GM19043 (cell line): ENCODE measurements around the gene TMEM272.

Source experiments
- ATAC-seq: cut with Tn5 transposase; IDR thresholded peaks from one replicate; pipeline ENCODE4 v1.9.1; 2021; ENCODE audit warnings: low read depth; ENCODE audit not compliant: unreplicated experiment

Gene TMEM272

DNA sequence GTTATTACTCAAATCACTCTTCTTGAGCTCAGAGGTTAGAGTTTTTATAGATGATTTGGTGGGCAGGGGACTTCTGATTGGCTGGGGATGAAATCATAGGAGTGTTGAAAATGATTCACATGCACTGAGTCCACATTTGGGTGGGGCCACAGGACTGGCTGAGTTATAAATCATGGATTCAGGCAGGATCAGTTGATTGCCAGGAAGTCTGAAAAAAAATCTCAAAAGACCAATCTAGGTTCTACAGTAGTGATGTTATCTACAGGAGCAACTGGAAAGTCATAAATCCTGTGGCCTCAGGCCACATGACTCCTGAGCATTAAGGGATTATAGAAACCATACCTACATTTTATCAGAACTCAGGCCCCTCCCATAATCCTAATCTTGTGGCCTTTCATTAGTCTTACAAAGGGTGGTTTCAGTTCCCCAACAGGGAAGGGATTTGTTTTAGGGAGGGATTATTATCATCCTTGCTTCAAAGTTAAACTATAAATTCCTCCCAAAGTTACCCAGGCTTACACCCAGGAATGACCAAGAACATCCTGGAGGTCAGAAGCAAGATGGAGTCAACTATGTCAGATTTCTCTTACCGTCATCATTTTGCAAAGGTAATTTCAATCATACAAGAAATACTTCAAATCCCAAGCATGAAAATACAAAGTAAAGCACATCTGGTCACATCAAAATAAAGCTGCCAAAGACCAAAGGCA is 11.2 kb upstream of the TMEM272 start:
- ATAC-seq, result no peak

DNA sequence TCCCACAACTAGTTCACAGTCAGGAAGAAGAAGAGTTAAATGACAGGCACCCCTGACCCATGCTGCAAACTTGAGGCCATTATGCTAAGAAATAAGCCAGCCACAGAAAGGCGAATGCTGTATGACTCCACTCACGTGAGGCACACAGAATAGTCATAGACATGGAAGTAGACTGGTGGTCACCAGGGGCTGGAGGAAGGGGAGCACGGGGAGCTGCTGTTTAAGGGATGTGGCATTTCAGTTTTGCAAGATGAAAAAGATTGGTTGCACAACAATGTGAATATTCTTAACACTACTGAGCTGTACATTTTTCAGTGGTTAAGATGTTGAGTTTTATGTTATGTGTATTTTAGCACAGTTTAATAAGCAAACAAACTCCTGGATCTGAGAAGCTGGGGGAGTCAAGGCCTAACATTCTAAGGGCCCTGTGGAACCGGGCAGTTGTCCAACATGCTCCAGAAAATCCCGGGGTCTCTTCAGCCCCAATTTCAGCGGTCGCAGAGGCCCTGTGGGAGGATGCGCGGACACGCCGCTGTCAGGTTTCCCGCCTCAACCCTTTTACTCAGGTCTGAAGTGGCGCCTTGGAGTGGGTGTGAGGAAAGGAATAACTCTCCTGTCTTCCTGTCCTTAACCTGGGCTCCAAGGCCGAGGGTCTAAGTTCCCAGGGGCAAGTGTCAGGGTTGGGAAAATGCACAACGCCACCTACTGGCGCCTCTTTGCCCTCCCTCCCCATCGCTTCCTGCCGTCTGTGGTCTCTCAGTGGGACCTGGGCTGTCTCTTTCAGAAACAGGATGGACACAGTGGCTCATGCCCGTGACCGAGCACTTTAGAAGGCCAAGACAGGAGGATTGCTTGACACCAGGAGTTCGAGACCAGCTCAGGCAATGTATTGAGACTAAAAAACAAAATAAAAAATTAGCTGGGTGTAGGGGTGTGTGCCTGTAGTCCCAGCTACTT is 4.4 kb upstream of the TMEM272 start:
- ATAC-seq, result no peak

GRCh38 chr13:51848674-51849073 is 3.7 kb upstream of the TMEM272 start:
- ATAC-seq, result no peak

- ATAC-seq, result no peak
Observed at GRCh38 chr13:51846756-51847155, 1.8 kb upstream of the TMEM272 start.

GRCh38 chr13:51845574-51846318 is 769 bp upstream of the TMEM272 start:
- ATAC-seq, result no peak

- no peak for ATAC-seq
Observed at GRCh38 chr13:51843529-51843928, 1.4 kb downstream of the TMEM272 start.

DNA sequence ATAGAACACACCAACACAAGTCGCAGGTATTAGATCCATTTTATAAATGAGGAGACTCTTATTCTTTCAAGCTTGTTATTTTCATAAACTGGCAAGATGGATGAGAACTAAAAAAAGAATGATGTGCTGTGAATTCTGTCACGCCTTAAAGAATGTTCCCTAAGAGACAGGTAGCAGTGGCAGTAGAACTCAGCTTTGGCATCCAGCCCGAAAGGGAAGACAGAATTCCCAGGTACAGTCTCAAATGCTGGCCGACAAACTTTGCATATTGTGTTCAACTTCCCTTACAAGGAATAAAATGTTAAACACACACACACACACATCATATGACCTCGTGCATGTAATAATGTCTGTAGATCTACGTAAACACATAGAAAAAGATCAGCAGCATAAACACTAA is 3.2 kb downstream of the TMEM272 start:
- no peak for ATAC-seq

DNA sequence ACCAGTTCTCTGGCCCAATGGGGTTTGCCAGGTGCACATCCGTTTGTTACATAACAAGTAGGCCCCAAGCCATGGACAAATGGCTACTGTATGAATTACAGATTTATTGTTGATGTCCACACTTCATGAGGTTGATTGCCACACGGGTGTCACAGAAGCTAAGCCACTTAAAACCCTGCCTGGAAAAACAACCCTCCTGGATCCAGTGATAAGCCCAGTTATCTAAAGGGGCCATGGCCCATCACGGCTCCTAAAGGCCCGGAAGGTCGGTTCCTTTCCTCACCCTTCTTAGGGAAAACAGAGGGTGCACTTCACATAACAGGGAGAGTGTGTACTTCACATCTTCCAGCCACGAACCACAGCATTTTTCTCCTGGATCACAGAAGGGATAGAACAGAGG is 4.1 kb downstream of the TMEM272 start:
- ATAC-seq, result no peak

- no peak for ATAC-seq
Observed at GRCh38 chr13:51839711-51840540, 5.1 kb downstream of the TMEM272 start.

- no peak for ATAC-seq
Observed at GRCh38 chr13:51838240-51838846, 6.6 kb downstream of the TMEM272 start.

- no peak for ATAC-seq
Observed at GRCh38 chr13:51837016-51837415, 8.0 kb downstream of the TMEM272 start.

DNA sequence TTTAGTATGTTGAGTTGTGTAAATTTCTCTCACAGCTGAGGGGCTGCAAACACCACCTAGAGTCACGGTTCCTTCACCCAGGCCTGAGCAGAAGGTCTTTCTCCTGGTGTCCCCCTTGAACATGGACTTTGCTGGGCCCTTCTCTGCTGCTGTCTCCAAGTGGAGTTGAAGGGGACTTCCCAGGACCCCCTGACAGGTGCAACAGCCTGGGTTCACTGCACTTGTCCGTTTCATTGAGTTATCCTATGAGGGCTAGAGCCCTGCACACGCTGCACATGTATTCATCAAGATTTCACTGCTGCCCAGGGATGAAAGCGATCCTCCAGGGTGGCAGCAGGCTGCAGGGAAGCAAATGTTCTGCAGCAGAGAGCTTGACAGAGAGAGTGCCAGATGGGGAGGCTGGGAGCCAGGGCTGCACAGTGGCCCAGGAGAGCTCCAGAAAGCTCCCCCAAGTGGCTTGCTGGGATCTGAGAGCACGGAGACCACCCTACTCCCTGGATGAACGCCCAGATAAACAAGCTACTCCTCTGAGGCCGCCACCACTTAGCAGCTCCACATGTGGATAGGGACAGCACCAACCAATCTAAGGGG is 10.3 kb downstream of the TMEM272 start:
- no peak for ATAC-seq

DNA sequence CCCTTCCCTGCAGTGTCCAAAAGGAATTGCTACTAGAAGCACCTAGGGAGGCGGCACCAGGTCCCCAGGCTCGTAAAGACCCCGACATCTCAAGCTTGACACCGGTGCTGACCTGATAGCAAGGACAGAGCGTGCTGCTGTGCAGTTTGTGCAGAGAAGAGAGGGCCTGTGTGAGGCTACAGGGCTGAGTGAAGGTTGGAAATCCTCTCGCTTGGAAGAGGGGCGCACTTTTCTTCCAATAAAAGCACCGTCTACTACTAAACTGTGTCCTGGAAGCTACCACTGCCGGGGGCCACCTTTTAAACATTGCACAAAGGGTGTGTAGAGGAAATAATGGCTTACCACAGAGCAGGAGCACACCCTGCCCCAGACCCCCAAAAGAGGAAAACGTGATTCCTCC is 11.0 kb downstream of the TMEM272 start:
- ATAC-seq, result no peak

DNA sequence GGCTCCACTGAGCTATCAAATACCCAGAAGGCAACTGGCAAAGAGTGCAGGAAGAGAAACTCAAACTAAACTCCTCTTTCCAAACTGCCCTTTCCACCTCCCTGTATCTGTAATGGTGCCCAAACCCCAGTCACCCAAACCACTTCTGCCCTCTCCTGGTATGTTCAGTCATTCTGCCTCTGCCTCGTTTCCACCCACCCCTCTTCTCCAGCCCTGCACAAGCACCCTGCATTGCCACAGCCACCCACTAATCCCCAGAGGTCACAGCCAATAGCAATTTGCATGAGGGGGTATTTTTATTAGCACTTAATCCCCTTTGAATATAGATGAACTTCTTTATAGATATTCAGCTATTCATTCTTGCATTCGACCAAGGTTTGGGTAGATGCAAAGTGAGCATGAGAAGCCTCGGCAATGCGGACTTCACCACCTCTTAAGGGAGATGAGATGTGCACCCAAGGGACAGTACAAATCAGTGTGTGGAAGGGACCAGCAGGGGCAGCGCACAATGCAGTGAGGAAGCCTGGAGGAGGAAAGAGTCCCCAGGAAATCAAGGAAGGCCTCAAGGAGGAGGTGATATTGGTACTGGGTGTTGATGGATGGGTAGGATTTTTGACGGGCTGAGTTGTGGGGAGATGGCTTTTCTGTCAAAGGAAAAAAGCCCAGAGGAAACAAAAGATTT is 12.4 kb downstream of the TMEM272 start:
- ATAC-seq, result no peak

DNA sequence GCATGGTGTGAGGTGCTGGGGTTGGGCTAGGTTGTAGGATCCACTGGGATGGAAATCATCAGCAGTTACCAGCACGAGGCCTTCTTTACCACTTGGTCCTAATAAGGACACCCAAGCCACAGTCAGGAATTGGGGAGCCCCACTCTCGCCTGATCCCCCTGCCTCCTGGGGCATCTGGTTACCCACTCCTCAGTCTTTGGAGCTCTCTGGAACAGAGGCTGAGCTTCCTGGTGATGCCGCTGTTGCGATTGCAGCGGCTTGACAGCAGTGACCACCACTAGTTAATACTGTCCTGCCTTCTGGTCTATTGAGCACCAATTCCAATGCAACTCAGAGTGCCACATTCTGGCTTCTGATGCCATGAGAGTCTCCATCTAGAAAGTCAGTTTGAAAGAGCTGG is 13.5 kb downstream of the TMEM272 start:
- ATAC-seq, result no peak

GRCh38 chr13:51829568-51829899 is 15.4 kb downstream of the TMEM272 start:
- no peak for ATAC-seq

DNA sequence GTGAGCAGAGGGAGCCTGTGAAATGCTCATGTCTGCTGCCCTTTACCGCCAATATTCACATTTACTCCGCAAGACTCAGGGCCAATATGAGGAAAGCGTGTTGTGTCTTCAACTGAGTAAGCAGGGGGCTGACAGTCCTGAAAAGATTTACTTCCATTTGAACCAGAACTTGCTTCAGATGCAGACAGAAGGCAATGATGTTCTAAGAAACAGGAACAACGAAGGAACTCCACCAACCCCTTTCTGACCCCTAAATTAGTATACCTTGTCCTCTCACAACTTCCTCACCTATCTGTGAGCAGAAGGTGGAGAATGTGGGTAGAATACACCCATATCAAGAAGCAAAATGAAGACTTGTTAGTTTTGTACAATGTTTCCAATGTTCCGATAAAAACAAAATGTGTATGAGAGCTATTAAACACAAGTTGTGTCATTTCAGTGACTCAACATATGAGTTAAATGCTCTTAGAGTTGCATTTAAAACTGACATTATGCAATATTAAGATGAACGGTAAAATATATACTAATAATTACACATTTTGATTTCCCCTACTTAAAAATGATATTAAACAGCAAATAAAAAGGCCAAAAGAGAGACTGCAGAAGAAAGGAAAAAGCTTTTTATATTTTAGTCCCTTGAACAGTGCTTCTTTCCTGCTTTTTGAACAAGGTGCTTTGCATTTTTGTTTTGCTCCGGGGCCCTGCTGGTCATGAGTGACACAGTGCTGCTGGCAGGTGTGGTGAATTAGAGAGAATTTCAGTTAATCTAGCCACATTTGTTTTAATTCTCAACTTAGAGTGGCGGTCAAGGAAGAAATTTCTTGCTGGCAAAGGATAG is 16.0 kb downstream of the TMEM272 start:
- no peak for ATAC-seq

GRCh38 chr13:51827254-51827653 is 17.7 kb downstream of the TMEM272 start:
- no peak for ATAC-seq
